Body of pancreas (tissue), 4 donors: ENCODE results near the gene HTATSF1.

Experiments
- CTCF ChIP-seq, 7 experiments: fragments of 450-650 bp in 4 of 7; fragments of 200-600 bp in 3 of 7; sonication (generic) in 3 of 7; IDR thresholded peaks; one replicate each; pipeline ENCODE4 v1.5.1; 2016 to 2019; ENCODE audit warnings: antibody characterized with exemption in 7 of 7
- POLR2A ChIP-seq, 3 donors: fragments of 450-650 bp; IDR thresholded peaks; one replicate each; pipeline ENCODE4 v1.6.1; 2016; ENCODE audit warnings: antibody characterized with exemption in 3 of 3, mild to moderate bottlenecking in 2 of 3

GRCh38 chrX:136497556-136498052, at the start of gene HTATSF1:
- TF ChIP-seq CTCF (IDR thresholded peaks at IDR 0.05) (no peak), POLR2A (IDR thresholded peaks at IDR 0.05) (no peak)
